Fibroblast of villous mesenchyme (primary cell): ENCODE results near the gene RAD51B. TPM values are rescaled to one million over a fixed set of nuclear protein-coding genes. Genes with fewer than 3 reads are reported as not detected.
A peak's percentile ranks its signal among the peaks of the same experiment; 100 is the strongest.

Experiments
- DNase-seq: peaks from one replicate; pipeline ENCODE4 v3.0.0-alpha.2; 2010; ENCODE audit warnings: low read depth
- H3K4me3 ChIP-seq: 2 replicates; pipeline ENCODE4 v1.5.1; 2011; ENCODE audit warnings: low read depth, mild to moderate bottlenecking, low read length
- CTCF ChIP-seq: IDR thresholded peaks from 2 replicates; pipeline ENCODE4 v1.5.1; 2012; ENCODE audit warnings: low read depth, mild to moderate bottlenecking, low read length; ENCODE audit not compliant: insufficient read depth
- total RNA-seq: library from RNA; depleted of rRNA; stranded (reverse); fragments of >200 nt; gene quantifications from 2 replicates; pipeline ENCODE4 v1.2.3, GENCODE V29; 2012

Gene RAD51B
- total RNA-seq, 1 donor, result 22.0 TPM

- no peak for TF ChIP-seq CTCF
- DNase-seq, result no peak
- no peak overlapping the region for H3K4me3 ChIP-seq
Observed at GRCh38 chr14:68495101-68496039, 675.8 kb downstream of the RAD51B start.

- peak; percentile 28 for DNase-seq
- no peak overlapping the region for H3K4me3 ChIP-seq
- no peak for TF ChIP-seq CTCF
Observed at GRCh38 chr14:68497011-68497410, 677.4 kb downstream of the RAD51B start.

GRCh38 chr14:68499451-68499850, 679.9 kb downstream of the RAD51B start:
- no peak overlapping the region for H3K4me3 ChIP-seq
- DNase-seq, result no peak
- no peak for TF ChIP-seq CTCF

- no peak overlapping the region for H3K4me3 ChIP-seq
- no peak for TF ChIP-seq CTCF
- DNase-seq, result no peak
Observed at GRCh38 chr14:68501171-68501570, 681.6 kb downstream of the RAD51B start.

GRCh38 chr14:68501614-68502052, 682.1 kb downstream of the RAD51B start:
- no peak for TF ChIP-seq CTCF
- no peak overlapping the region for H3K4me3 ChIP-seq
- no peak for DNase-seq

- no peak overlapping the region for H3K4me3 ChIP-seq
- no peak for DNase-seq
- TF ChIP-seq CTCF, result no peak
Observed at GRCh38 chr14:68502230-68502629, 682.7 kb downstream of the RAD51B start.
